ENCODE measurements around the gene POLR2M.

POLR2M gene

GRCh38 chr15:57675481-57676181, 30.9 kb upstream of the POLR2M start:
- TF ChIP-seq CTCF (IDR thresholded peaks at IDR 0.05): no peak
- no peak overlapping the region for H3K27ac Mint-ChIP-seq
- DNase-seq: no peak

GRCh38 chr15:57676585-57676984, 29.9 kb upstream of the POLR2M start:
- no peak for DNase-seq
- Mint-ChIP-seq H3K9me3 (peaks cover 6% of the 10 kb centered on the region), H3K27me3 (ENCODE audit: low read depth, poor library complexity) (peaks cover 8% of the 10 kb centered on the region), H3K4me3 (no peak overlapping the region), H3K36me3 (ENCODE audit: low read depth) (no peaks in the 10 kb centered on the region), H3K4me1 (no peaks in the 10 kb centered on the region), H3K27ac (no peak overlapping the region)
- TF ChIP-seq CTCF (IDR thresholded peaks at IDR 0.05): no peak

More at GRCh38 chr15:57675481-57676181, 30.9 kb upstream of the POLR2M start:
- Mint-ChIP-seq H3K9me3 (peaks cover 6% of the 10 kb centered on the region), H3K36me3 (ENCODE audit: low read depth) (no peaks in the 10 kb centered on the region), H3K27me3 (ENCODE audit: low read depth, poor library complexity) (peaks cover 5% of the 10 kb centered on the region), H3K4me3 (no peak overlapping the region), H3K4me1 (no peaks in the 10 kb centered on the region)

GRCh38 chr15:57677204-57677603, 29.3 kb upstream of the POLR2M start:
- Mint-ChIP-seq H3K9me3 (peaks cover 3% of the 10 kb centered on the region), H3K36me3 (ENCODE audit: low read depth) (no peaks in the 10 kb centered on the region), H3K27me3 (ENCODE audit: low read depth, poor library complexity) (peaks cover 8% of the 10 kb centered on the region), H3K4me3 (no peak overlapping the region), H3K27ac (no peak overlapping the region), H3K4me1 (no peaks in the 10 kb centered on the region)
- TF ChIP-seq CTCF (IDR thresholded peaks at IDR 0.05): no peak
- no peak for DNase-seq

GRCh38 chr15:57680021-57680420, 26.5 kb upstream of the POLR2M start:
- TF ChIP-seq CTCF (IDR thresholded peaks at IDR 0.05): no peak
- no peak for DNase-seq
- Mint-ChIP-seq H3K27ac (no peak overlapping the region), H3K9me3 (no peaks in the 10 kb centered on the region), H3K27me3 (ENCODE audit: low read depth, poor library complexity) (peaks cover 6% of the 10 kb centered on the region), H3K36me3 (ENCODE audit: low read depth) (no peaks in the 10 kb centered on the region), H3K4me3 (no peak overlapping the region), H3K4me1 (peaks cover 6% of the 10 kb centered on the region)

GRCh38 chr15:57681011-57681410, 25.5 kb upstream of the POLR2M start:
- TF ChIP-seq CTCF (IDR thresholded peaks at IDR 0.05): no peak
- no peak overlapping the region for H3K4me3 Mint-ChIP-seq
- peaks cover 11% of the 10 kb centered on the region for H3K4me1 Mint-ChIP-seq
- DNase-seq: no peak
- H3K27me3 Mint-ChIP-seq (ENCODE audit: low read depth, poor library complexity): peaks cover 6% of the 10 kb centered on the region
- H3K9me3 Mint-ChIP-seq: no peaks in the 10 kb centered on the region
- no peak overlapping the region for H3K27ac Mint-ChIP-seq
- no peaks in the 10 kb centered on the region for H3K36me3 Mint-ChIP-seq (ENCODE audit: low read depth)

GRCh38 chr15:57683481-57683880, 23.0 kb upstream of the POLR2M start:
- Mint-ChIP-seq H3K36me3 (ENCODE audit: low read depth) (no peaks in the 10 kb centered on the region), H3K4me1 (peaks cover 19% of the 10 kb centered on the region), H3K27me3 (ENCODE audit: low read depth, poor library complexity) (peaks cover 6% of the 10 kb centered on the region), H3K27ac (no peak overlapping the region), H3K9me3 (no peaks in the 10 kb centered on the region), H3K4me3 (no peak overlapping the region)
- TF ChIP-seq CTCF (IDR thresholded peaks at IDR 0.05): no peak
- DNase-seq: no peak
